Measurements from ENCODE around the gene CLMN. TPM values are rescaled to one million over a fixed set of nuclear protein-coding genes. Genes with fewer than 3 reads are reported as not detected.

Gene CLMN
- total RNA-seq, 1 donor from 2014 or later = 0.26 TPM

GRCh38 chr14:95321693-95322455, 2.2 kb upstream of the CLMN start:
- no peak for DNase-seq (ENCODE audit: low read depth in 2 of 2)

- DNase-seq (ENCODE audit: low read depth in 2 of 2) = no peak
These were observed 1.4 kb upstream of the CLMN start for GRCh38 chr14:95320955-95321600.

GRCh38 chr14:95320078-95320895, 579 bp upstream of the CLMN start:
- no peak for DNase-seq (ENCODE audit: low read depth in 2 of 2)

- DNase-seq (ENCODE audit: low read depth in 2 of 2) = no peak
These were observed 1.1 kb downstream of the CLMN start for GRCh38 chr14:95318399-95319311.

GRCh38 chr14:95317817-95318343, 1.8 kb downstream of the CLMN start:
- no peak for DNase-seq (ENCODE audit: low read depth in 2 of 2)

- no peak for DNase-seq (ENCODE audit: low read depth in 2 of 2)
These were observed 2.9 kb downstream of the CLMN start for GRCh38 chr14:95316821-95317220.

GRCh38 chr14:95315579-95315978, 4.1 kb downstream of the CLMN start:
- DNase-seq (ENCODE audit: low read depth in 2 of 2) = no peak

- DNase-seq (ENCODE audit: low read depth in 2 of 2) = no peak
These were observed 4.6 kb downstream of the CLMN start for GRCh38 chr14:95315156-95315555.

GRCh38 chr14:95314609-95315008, 5.1 kb downstream of the CLMN start:
- peak in 1 of 2 donors; percentile 29 for DNase-seq (ENCODE audit: low read depth in 2 of 2)

GRCh38 chr14:95313707-95314106, 6.0 kb downstream of the CLMN start:
- no peak for DNase-seq (ENCODE audit: low read depth in 2 of 2)

GRCh38 chr14:95313190-95313589, 6.5 kb downstream of the CLMN start:
- no peak for DNase-seq (ENCODE audit: low read depth in 2 of 2)

- no peak for DNase-seq (ENCODE audit: low read depth in 2 of 2)
These were observed 7.4 kb downstream of the CLMN start for GRCh38 chr14:95312311-95312710.

GRCh38 chr14:95311752-95312151, 8.0 kb downstream of the CLMN start:
- peak in 1 of 2 donors; percentile 79 for DNase-seq (ENCODE audit: low read depth in 2 of 2)

- DNase-seq (ENCODE audit: low read depth in 2 of 2) = no peak
These were observed 8.9 kb downstream of the CLMN start for GRCh38 chr14:95310635-95311380.

- DNase-seq (ENCODE audit: low read depth in 2 of 2) = no peak
These were observed 10.3 kb downstream of the CLMN start for GRCh38 chr14:95309261-95310051.

- no peak for DNase-seq (ENCODE audit: low read depth in 2 of 2)
These were observed 11.6 kb downstream of the CLMN start for GRCh38 chr14:95308073-95308472.

GRCh38 chr14:95307402-95308041, 12.2 kb downstream of the CLMN start:
- DNase-seq (ENCODE audit: low read depth in 2 of 2) = no peak

- no peak for DNase-seq (ENCODE audit: low read depth in 2 of 2)
These were observed 13.8 kb downstream of the CLMN start for GRCh38 chr14:95305940-95306339.

- DNase-seq (ENCODE audit: low read depth in 2 of 2) = no peak
These were observed 14.6 kb downstream of the CLMN start for GRCh38 chr14:95305145-95305544.

Data from dermis microvascular lymphatic vessel endothelial cell (primary cell).